Measurements from ENCODE around the gene ARHGAP15.

The ARHGAP15 gene

DNA sequence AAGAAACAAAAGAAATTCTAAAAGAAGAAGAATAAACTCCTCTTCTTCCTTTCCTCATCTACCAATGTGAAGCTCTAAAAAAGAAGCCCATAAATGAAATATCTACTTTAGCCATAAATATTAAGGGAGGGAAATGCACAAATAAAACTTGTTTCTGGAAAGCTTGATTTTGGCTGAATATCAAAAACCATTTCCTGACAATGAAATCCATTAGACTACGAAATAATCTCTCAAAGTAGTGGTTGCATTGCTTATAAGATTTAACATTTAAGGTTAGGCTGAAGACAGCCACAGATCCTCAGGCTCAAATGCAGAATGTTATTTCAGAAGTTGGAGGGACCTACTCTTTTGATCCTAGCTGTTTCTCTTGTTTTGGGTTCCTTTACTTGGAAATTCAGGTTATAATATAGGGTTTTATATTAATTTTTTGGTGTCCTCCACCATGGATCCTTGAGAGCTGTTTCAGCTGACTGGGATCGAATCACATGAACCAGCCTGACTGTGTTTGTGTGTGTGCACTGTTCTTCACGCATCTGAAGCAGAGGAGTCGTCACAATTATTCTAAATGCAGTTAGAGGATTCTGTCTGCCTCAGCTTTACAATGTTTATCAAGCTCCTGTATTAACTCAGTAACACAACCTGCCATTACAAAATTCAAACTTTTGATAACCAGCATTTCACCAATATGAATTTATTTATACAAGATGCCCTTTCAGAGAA lies 474.8 kb downstream of the ARHGAP15 start:
- DNase-seq = no peak

GRCh38 chr2:143604566-143604959 lies 475.3 kb downstream of the ARHGAP15 start:
- no peak for DNase-seq

DNA sequence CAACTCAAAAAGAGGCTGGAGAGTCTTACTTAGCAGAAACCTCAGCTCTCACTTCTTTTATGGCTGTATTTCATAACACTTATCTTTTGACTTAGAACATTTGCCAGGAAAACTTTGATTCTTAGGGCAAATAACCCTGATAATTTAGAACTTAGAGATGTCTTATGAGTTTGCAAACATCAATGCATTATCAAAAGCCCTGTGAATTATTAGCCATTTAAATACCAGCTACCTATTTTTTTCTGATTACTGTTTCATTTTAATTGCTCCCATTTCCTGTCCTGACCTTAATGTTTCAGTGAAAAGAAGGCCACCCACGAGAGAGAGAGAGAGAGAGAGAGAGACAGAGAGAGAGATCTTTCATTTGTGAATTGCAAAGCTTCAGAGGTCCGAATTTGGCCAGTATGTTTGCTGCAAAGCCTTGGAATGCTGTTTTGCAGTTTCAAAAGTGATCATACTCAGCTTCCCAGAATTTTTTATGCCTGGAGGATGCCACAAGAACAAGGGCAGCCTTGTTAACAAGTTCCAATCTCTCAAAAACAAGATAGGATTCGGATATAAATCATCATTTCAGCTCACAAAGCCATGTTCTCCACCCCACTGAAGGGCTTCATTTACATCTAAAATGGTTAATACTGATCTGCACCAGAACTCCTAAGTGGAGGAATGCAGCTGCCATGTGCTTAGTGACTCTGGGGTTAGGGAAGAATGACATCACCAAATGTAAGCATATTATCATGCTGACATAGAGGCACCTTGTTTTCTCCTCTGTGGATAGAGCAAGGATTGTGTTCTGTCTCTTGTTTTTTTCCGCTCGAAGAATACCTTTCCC lies 478.2 kb downstream of the ARHGAP15 start:
- DNase-seq = no peak

DNA sequence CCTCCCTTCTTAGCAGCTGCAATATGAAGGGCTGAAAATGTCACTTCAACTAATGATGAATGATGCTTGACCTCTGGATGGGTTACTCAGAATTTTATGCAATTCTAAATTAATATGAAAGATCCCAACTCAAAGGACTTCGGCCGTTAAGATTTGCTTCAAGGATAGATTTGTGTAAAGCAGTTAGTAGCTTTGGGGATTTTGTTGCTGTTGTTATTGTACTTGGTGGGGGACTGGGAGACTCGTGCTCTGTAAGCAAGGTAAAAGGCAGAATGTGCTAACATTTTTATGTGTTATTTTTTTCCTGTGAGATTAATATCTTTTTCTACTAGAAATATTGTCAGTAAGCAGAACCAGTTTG lies 478.8 kb downstream of the ARHGAP15 start:
- DNase-seq = no peak

- DNase-seq = no peak
Measured at GRCh38 chr2:143608758-143609157, 479.5 kb downstream of the ARHGAP15 start.

DNA sequence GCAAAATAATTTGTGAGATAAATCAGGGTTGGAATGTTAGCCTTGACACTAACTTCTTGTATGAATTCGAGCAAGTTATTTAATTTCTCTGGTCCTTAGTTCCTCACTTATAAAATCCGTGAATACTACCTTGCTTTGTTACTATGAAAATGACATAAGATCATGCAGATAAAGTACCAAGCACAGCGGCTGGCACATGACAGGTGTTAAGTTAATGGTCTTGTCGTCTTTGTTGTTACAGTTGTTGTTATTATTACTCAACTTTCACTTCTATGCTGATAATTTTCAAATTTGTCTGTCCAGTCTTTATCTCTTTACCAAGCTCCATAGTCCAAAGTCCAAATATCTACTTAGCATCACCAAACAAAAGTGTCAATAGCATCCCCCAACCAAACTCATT lies 482.1 kb downstream of the ARHGAP15 start:
- DNase-seq = no peak

GRCh38 chr2:143615562-143615961 lies 486.3 kb downstream of the ARHGAP15 start:
- DNase-seq = no peak

GRCh38 chr2:143616452-143616851 lies 487.2 kb downstream of the ARHGAP15 start:
- no peak for DNase-seq

DNA sequence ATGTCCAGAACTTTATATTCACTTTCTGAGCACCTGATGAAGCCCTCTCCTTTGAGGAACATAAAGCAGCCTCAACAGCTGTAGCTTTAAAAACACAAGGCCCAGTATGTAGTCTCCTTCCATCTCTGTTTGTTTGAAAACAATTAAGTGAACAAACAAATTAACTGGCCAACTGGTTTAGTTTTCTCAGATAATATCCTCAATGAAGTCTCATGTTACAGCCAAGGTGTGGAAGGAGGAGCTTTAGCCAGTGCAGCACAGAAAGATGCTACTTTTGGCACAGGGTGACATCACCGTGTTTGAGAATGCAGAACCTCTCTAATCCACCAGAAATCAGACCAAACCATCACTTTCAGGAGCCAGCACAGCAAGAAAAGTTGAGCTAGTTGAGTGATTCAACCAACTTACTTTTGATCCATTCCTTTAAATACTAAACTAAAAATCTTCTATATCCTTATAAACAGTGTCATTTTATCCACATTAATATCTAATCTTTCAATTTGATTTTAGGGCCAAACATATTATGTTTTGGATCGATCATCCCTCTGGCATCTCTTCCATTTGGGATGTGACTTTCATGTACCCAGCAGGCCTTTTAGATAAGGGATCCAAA lies 488.7 kb downstream of the ARHGAP15 start:
- no peak for DNase-seq

DNA sequence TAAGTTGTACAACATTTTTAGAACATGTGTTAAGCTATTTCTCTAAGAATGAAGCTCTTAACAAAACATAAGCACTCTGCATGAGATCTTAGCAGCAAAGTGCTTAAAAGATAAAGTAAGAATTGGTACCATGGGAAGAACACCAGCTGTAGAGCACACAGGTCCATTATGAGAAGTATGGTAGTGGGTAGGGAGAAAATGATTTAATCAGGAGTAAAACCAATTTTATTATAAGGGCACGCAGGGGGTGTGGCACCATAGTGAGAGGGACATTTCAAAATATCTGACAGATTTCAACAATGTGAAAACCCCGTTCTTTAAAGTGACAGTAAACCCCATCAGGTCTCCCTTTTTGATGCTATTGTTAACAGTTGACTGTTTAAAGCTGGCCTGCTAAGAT lies 492.9 kb downstream of the ARHGAP15 start:
- DNase-seq = no peak

DNA sequence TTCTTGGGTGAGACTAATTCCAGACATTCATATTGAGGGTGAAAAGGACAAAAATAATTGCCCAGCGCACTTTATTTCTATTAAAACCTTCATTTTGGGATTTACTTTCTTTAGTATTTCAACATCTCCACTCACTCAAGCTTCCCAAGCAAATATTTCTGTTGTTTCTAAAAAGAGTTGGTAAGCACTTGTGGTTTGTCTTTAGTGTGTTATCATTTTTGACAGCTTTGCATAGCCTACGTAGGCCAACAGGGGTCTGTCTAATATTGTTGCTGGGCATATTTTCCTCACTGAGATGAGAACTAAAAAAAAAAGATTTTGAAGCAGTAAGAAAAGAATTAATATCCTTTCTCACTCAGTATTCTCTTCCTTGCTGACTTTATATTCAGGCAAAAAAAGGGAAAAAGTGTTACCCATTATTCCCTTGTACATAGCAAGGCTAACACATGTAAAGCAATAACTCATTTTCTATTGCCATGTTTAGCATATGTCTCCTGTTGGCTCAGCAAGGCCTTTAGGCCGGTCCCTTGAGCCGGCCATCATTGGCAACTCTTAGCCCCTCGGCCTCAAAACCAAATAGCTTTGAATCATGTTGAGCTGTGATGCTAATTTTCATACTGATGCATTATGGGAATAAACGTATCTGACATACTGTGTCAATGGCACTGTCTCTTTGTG lies 494.2 kb downstream of the ARHGAP15 start:
- no peak for DNase-seq

GRCh38 chr2:143623909-143624260 lies 494.7 kb downstream of the ARHGAP15 start:
- no peak for DNase-seq

GRCh38 chr2:143629340-143629739 lies 500.1 kb downstream of the ARHGAP15 start:
- DNase-seq = no peak

DNA sequence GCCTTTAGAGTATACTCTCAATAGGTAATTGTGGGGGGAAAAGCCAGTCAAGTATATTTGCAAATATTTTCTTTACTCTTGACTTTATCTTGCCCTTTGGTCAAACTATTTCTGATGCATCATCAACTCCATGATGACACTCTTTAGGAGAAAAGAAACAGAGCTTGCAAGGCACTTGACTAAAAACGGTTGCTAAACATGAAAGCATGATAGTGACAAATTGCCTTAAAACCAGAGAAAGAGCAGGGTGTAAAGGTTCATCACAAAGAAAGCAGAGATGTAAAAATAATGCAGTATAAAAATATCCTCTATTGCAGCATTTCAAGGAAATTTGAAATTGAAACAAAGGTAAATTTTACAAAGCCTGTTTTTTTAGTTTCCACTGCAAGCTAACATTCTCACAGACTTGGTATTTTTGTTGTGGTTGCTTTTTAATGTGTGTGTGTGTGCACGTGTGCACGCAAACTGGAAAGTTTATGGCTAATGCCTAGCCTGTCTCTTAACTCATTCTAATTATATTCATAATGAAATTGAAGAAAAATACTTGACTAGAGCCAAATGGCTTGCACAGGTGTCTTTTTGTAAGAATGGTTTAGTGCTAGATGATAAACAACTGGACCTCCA lies 503.6 kb downstream of the ARHGAP15 start:
- no peak for DNase-seq

DNA sequence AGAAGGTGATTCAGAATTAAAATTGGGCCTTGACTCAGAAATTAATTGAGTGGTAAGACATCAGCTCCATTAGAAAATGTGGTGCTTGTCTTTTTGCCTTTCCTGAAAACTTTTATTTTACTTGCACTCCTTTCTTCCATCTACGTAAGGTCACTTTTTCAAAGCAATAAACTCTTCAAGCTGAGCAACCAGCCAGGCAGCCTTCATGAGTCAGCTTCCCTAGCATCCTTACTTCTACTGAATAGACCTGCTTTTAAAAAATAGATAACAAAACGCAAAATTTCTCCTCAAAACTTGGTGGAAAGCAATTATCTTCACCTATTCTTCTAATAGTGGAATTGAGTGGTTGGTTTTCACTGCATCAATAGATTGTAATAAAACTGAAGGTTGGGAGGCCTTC lies 504.2 kb downstream of the ARHGAP15 start:
- DNase-seq = no peak

GRCh38 chr2:143635302-143635701 lies 506.1 kb downstream of the ARHGAP15 start:
- DNase-seq = no peak

- DNase-seq = no peak
Measured at GRCh38 chr2:143635936-143636335, 506.7 kb downstream of the ARHGAP15 start.

- no peak for DNase-seq
Measured at GRCh38 chr2:143640826-143641225, 511.6 kb downstream of the ARHGAP15 start.

DNA sequence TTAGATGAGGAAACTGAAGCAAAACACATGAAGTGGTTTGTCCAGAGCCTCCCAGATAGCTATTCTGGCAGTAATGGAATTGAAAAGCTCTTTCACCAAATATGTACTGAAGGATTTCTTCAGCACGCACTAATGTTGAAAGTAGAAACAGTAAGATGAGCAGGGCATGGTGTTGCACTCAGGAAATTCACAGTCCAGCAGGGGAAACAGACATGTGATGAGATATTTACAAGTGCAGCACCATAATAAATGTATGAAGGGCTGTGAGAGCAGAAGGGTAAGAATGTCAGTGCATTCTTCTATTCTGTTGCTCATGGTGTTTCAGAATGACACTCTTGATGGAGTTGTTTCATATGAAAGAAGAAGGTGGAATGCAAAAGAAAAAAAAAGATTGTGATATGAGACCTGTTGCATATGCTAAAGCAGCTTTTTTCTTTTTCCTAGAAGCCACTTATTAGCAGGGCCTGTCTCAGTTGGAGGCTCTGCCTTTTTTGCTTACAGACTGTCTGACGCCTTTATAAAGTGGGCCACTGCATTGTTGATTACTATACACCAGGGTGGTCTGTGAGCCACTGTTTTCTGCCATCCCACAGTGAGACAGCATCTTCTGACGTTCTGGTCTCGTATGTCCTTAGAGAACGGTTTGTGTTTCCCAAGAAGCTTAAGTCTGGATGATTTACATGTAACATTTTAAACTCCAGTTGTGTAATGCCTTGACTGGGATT lies 516.9 kb downstream of the ARHGAP15 start:
- no peak for DNase-seq

- no peak for DNase-seq
Measured at GRCh38 chr2:143649226-143649740, 520.1 kb downstream of the ARHGAP15 start.

GRCh38 chr2:143652692-143653091 lies 523.5 kb downstream of the ARHGAP15 start:
- DNase-seq = no peak

DNA sequence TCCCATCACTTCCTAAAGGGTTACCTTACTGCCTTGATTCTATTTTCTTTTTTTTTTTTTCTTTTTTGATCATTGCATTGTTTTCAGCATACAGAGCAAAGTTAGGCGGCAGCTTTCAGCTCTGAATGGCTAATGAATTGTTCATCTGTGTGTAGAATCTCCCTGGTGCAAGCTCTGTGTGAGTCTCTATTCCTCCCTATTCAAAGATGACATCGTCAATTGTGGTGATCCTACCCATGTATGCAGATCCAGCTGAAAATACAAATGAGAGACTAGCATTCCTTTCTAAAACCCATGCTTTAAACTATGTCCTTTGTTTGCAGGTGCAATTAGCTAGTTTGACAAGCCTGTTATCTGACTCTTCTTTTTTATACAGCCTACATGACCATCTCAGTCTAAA lies 539.0 kb downstream of the ARHGAP15 start:
- DNase-seq = no peak
